GM12878 (cell line): Measurements from ENCODE around the gene PPP1R12B. TPM values are rescaled to one million over a fixed set of nuclear protein-coding genes. Genes with fewer than 3 reads are reported as not detected.
"Not testable (repeated sequence)": the region's sequence is repeated elsewhere in the genome, so short reads cannot be mapped to it uniquely, and the experiment has no call there.

Source experiments
- ATAC-seq: fragments of 200-7000 bp; cut with Tn5 transposase; 3 replicates; pipeline ENCODE4 v1.9.1; 2020; ENCODE audit warnings: mild to moderate bottlenecking, moderate library complexity
- BruUV-seq: library from RNA; stranded (reverse); fragments of 400-500 nt; replicated peaks from 2 replicates; lab custom pipeline; 2021; lab: Mats Ljungman, UMichigan
- CTCF ChIA-PET: fragments of 300-600 bp; sonication (Branson Sonifier 250); formaldehyde crosslinking; extraction: SDS; loops from one replicate; lab custom pipeline; 2021; ENCODE audit warnings: inconsistent platforms; lab: Yijun Ruan, JAX
- POLR2A ChIA-PET: fragments of 350-600 bp; formaldehyde crosslinking; extraction: SDS; loops from one replicate; lab custom pipeline; 2021; ENCODE audit warnings: inconsistent platforms; lab: Charles Lee
- RAD21 ChIA-PET: fragments of 300-600 bp; sonication (Branson Sonifier 250); formaldehyde crosslinking; loops from one replicate; lab custom pipeline; 2023; ENCODE audit warnings: antibody characterized with exemption; ENCODE audit not compliant: unreplicated experiment; lab: Charles Lee
- SMC1A ChIA-PET: fragments of 300-600 bp; sonication (Branson Sonifier 250); formaldehyde crosslinking; loops from one replicate; lab custom pipeline; 2023; ENCODE audit not compliant: unreplicated experiment, uncharacterized antibody; lab: Charles Lee
- DNase-seq: peaks from one replicate; pipeline ENCODE4 v3.0.0-alpha.2; 2011; ENCODE audit warnings: low read depth, low spot score
- FAIRE-seq: peaks from 3 replicates; lab custom pipeline; 2011; peaks lifted over from hg19 to GRCh38; lab: Jason Lieb, UNC
- H2AFZ ChIP-seq: 2 replicates; pipeline ENCODE4 v1.6.0; 2011; ENCODE audit warnings: low read depth, low read length, control low read depth; ENCODE audit not compliant: control insufficient read depth
- H3K27ac ChIP-seq: 2 replicates; pipeline ENCODE4 v1.5.1; 2011; ENCODE audit warnings: control low read depth; ENCODE audit not compliant: control insufficient read depth, insufficient read depth
- H3K27me3 ChIP-seq, 2 experiments: replicated peaks in 1 of 2; 2 replicates each; pipeline versions ENCODE4 v1.6.0 to v1.6.1; 2011; ENCODE audit warnings: low read length in 1 of 2; ENCODE audit not compliant: control insufficient read depth in 2 of 2, insufficient read depth in 2 of 2
- H3K36me3 ChIP-seq, 2 experiments: 2 replicates each; pipeline ENCODE4 v1.5.1; 2011; ENCODE audit warnings: low read length in 1 of 2; ENCODE audit not compliant: control insufficient read depth in 2 of 2, insufficient read depth in 2 of 2
- H3K4me1 ChIP-seq: 2 replicates; pipeline ENCODE4 v1.6.1; 2011; ENCODE audit warnings: mild to moderate bottlenecking, low read length, moderate library complexity, mixed read lengths; ENCODE audit not compliant: control insufficient read depth, insufficient read depth
- H3K4me2 ChIP-seq: 2 replicates; pipeline ENCODE4 v1.6.0; 2011; ENCODE audit warnings: control low read depth; ENCODE audit not compliant: control insufficient read depth, insufficient read depth
- H3K4me3 ChIP-seq: fragments of 200-600 bp; sonication (generic); 2 replicates; pipeline ENCODE4 v1.5.1; 2016
- H3K79me2 ChIP-seq: 2 replicates; pipeline ENCODE4 v1.6.0; 2011; ENCODE audit warnings: low read length; ENCODE audit not compliant: control insufficient read depth, insufficient read depth
- H3K9ac ChIP-seq: 2 replicates; pipeline ENCODE4 v1.8.0; 2011; ENCODE audit warnings: low read length, control low read depth, mixed read lengths; ENCODE audit not compliant: control insufficient read depth, insufficient read depth
- H3K9me3 ChIP-seq: replicated peaks from 3 replicates; pipeline ENCODE4 v1.5.1; 2011; ENCODE audit warnings: mild to moderate bottlenecking, low read length; ENCODE audit not compliant: control insufficient read depth, insufficient read depth
- H4K20me1 ChIP-seq: 2 replicates; pipeline ENCODE4 v1.6.0; 2011; ENCODE audit not compliant: control insufficient read depth, insufficient read depth
- CTCF ChIP-seq, 3 experiments: IDR thresholded peaks in 2 of 3; conservative IDR thresholded peaks in 1 of 3; 2 replicates each; pipeline ENCODE4 v1.5.1; 2011; ENCODE audit warnings: low read depth in 3 of 3, low read length in 3 of 3, mild to moderate bottlenecking in 3 of 3, control low read depth in 2 of 3, moderate library complexity in 2 of 3, inconsistent platforms in 1 of 3, mixed read lengths in 1 of 3; ENCODE audit not compliant: control insufficient read depth in 2 of 3, insufficient read depth in 1 of 3; ENCODE audit errors: extremely low read depth in 1 of 3
- CUX1 ChIP-seq: IDR thresholded peaks from 2 replicates; pipeline ENCODE4 v1.6.1; 2012; ENCODE audit warnings: improper control_type of control experiment, low read depth, low read length; ENCODE audit not compliant: insufficient replicate concordance
- IRF4 ChIP-seq: IDR thresholded peaks from 2 replicates; pipeline ENCODE4 v1.6.1; 2011; ENCODE audit warnings: low read depth, low read length
- POLR2AphosphoS2 ChIP-seq: IDR thresholded peaks from 2 replicates; pipeline ENCODE4 v1.6.1; 2011; ENCODE audit warnings: low read depth, mild to moderate bottlenecking, low read length, improper control_type of control experiment, moderate library complexity
- RAD21 ChIP-seq: IDR thresholded peaks from 2 replicates; pipeline ENCODE4 v1.6.1; 2011; ENCODE audit warnings: mild to moderate bottlenecking, low read depth, low read length, moderate library complexity; ENCODE audit not compliant: insufficient read depth
- RB1 ChIP-seq: fragments of 450-650 bp; formaldehyde crosslinking; IDR thresholded peaks from 2 replicates; pipeline ENCODE4 v1.6.1; 2017; ENCODE audit warnings: mild to moderate bottlenecking, borderline replicate concordance
- SMC3 ChIP-seq: IDR thresholded peaks from 2 replicates; pipeline ENCODE4 v1.6.1; 2011; ENCODE audit warnings: low read length, improper control_type of control experiment, borderline replicate concordance
- WGBS: methylation state at CpG from one replicate; pipeline ENCODE4 v1.1.6; 2016; ENCODE audit warnings: low lambda C conversion rate; ENCODE audit not compliant: insufficient replicate concordance, insufficient coverage; ENCODE audit errors: missing lambda C conversion rate; 5-methylcytosine and 5-hydroxymethylcytosine counted together
- in situ Hi-C: fragments of 300-500 bp; cut with MboI; formaldehyde crosslinking; loops from 9 replicates; pipeline ENCODE4 v1.14.3; 2018; ENCODE audit warnings: mixed read lengths
- intact Hi-C: fragments of 100-400 bp; cut with micrococcal nuclease; formaldehyde crosslinking; loops from one replicate; pipeline ENCODE4 v1.14.2; 2022; ENCODE audit not compliant: unreplicated experiment
- polyA plus RNA-seq, 11 experiments: library from polyadenylated mRNA; depleted of rRNA in 4 of 11; unstranded in 6 of 11; stranded (reverse) in 5 of 11; fragments of >200 nt; fragmentation: Nextera tagmentation in 4 of 11; fragmentation: Illumina TruSeq in 1 of 11; extraction: Ambion mirVana in 4 of 11; extraction: Trizol in 1 of 11; gene quantifications; 1 replicate in 1 of 11; 2 replicates in 10 of 11; pipeline versions ENCODE4 v1.2.1 to v1.2.3, GENCODE V29; 2011 to 2016; ENCODE audit warnings: inconsistent platforms in 2 of 11, missing spikeins in 2 of 11, low read depth in 1 of 11
- total RNA-seq, 4 experiments: library from RNA; depleted of rRNA in 3 of 4; stranded (reverse); fragments of >200 nt in 3 of 4; fragmentation: Illumina TruSeq in 1 of 4; extraction: Trizol in 1 of 4; gene quantifications; 2 replicates each; pipeline versions ENCODE4 v1.2.1 to v1.2.3, GENCODE V29; 2013 to 2021

The PPP1R12B gene
- total and polyA plus RNA-seq, 10 of the 15 experiments (the other 5 are each of a cell fraction or from before 2014, with no cell fraction given), result 0.29 to 9.4 (median 4.7) TPM

GRCh38 chr1:202462342-202463076, 114.0 kb downstream of the PPP1R12B start (continued):
- no peak for TF ChIP-seq CUX1
- no peak for TF ChIP-seq RB1
- TF ChIP-seq POLR2AphosphoS2, result no peak
- no peak for TF ChIP-seq IRF4

GRCh38 chr1:202464153-202464742, 115.7 kb downstream of the PPP1R12B start:
- H3K4me3 ChIP-seq, H3K4me2 ChIP-seq, H3K9me3 ChIP-seq, in situ Hi-C loops: not testable (repeated sequence)
- WGBS, result 56% methylated on average over 4 of the region's 4 CpGs
- SMC1A ChIA-PET, result interaction anchor here (1.1 to 2.5 kb wide), 9 partner anchors 9 to 255 kb away, joined by 3 to 10 read pairs (median 3); no protein-coding TSS in a partner anchor
- TF ChIP-seq CTCF (IDR thresholded peaks at IDR 0.05 in 2 of 3, conservative IDR thresholded peaks at IDR 0.05 in 1 of 3; ENCODE audit: control insufficient read depth in 2 of 3, extremely low read depth in 1 of 3, insufficient read depth in 1 of 3, low read depth in 3 of 3, low read length in 3 of 3) (peak; percentile 25 to 39 (median 30); a peak in 4 of 6 replicates), SMC3 (peak; percentile 49; the same call in 1 of the 2 replicates), RAD21 (peak; percentile 61)
- TF ChIP-seq, all 136 proteins: peak for 3; not testable (repeated sequence) for 133
- DNase-seq, H3K79me2 ChIP-seq, H2AFZ ChIP-seq, H3K36me3 ChIP-seq, H3K4me1 ChIP-seq, H3K9ac ChIP-seq, BruUV-seq, H3K27me3 ChIP-seq, H4K20me1 ChIP-seq, H3K27ac ChIP-seq: not testable (repeated sequence)
- FAIRE-seq (peak; percentile 81), ATAC-seq (peak; percentile 69)
- intact Hi-C loops, result loop anchor here (2.0 kb wide), 1 partner anchor 255 kb away; no protein-coding TSS in a partner anchor
- POLR2A ChIA-PET, result interaction anchor here (0.6 kb wide), 2 partner anchors 12 to 141 kb away, joined by 3 to 8 read pairs; no protein-coding TSS in a partner anchor
- RAD21 ChIA-PET, result interaction anchor here (1.1 to 2.7 kb wide), 7 partner anchors 30 to 255 kb away, joined by 3 to 8 read pairs (median 4); no protein-coding TSS in a partner anchor
- CTCF ChIA-PET, result interaction anchor here (0.6 to 3.3 kb wide), 20 partner anchors 10 to 535 kb away, joined by 3 to 17 read pairs (median 4); partner anchors contain the start of gene UBE2T
